HG02759 (cell line): Measurements from ENCODE around the gene CSNK1E.

ENCODE experiments used
- ATAC-seq: cut with Tn5 transposase; IDR thresholded peaks from one replicate; pipeline ENCODE4 v1.9.1; 2021; ENCODE audit warnings: mild to moderate bottlenecking, moderate library complexity; ENCODE audit not compliant: unreplicated experiment

CSNK1E gene

GRCh38 chr22:38250643-38251340, 66.4 kb downstream of the CSNK1E start:
- no peak for ATAC-seq

GRCh38 chr22:38249803-38250642, 67.2 kb downstream of the CSNK1E start:
- no peak for ATAC-seq

GRCh38 chr22:38249301-38249700, 67.9 kb downstream of the CSNK1E start:
- ATAC-seq: no peak

- ATAC-seq: no peak
These were observed 69.0 kb downstream of the CSNK1E start for GRCh38 chr22:38248280-38248679.

- no peak for ATAC-seq
These were observed 69.5 kb downstream of the CSNK1E start for GRCh38 chr22:38247713-38248112.

- no peak for ATAC-seq
These were observed 70.5 kb downstream of the CSNK1E start for GRCh38 chr22:38246692-38247091.

- no peak for ATAC-seq
These were observed 71.1 kb downstream of the CSNK1E start for GRCh38 chr22:38246046-38246658.

- ATAC-seq: no peak
These were observed 73.1 kb downstream of the CSNK1E start for GRCh38 chr22:38244106-38244505.

GRCh38 chr22:38243007-38243765, 74.0 kb downstream of the CSNK1E start:
- ATAC-seq: no peak

- ATAC-seq: no peak
These were observed 76.4 kb downstream of the CSNK1E start for GRCh38 chr22:38240734-38241252.
